Measurements from ENCODE around the gene ZNF462. TPM values are rescaled to one million over a fixed set of nuclear protein-coding genes. Genes with fewer than 3 reads are reported as not detected.

The ZNF462 gene
- polyA plus RNA-seq, 3 donors: 23.0 to 35.8 (median 35.3) TPM

- DNase-seq: no peak
Measured at GRCh38 chr9:106992186-106992585, 129.2 kb downstream of the ZNF462 start.

- no peak for DNase-seq
Measured at GRCh38 chr9:106993603-106994002, 130.6 kb downstream of the ZNF462 start.

- DNase-seq: no peak
Measured at GRCh38 chr9:106994463-106994862, 131.5 kb downstream of the ZNF462 start.

- DNase-seq: no peak
Measured at GRCh38 chr9:107000218-107000617, 137.3 kb downstream of the ZNF462 start.

GRCh38 chr9:107005201-107005600 is 142.2 kb downstream of the ZNF462 start:
- DNase-seq: no peak

GRCh38 chr9:107007402-107007801 is 144.4 kb downstream of the ZNF462 start:
- no peak for DNase-seq

- DNase-seq: no peak
Measured at GRCh38 chr9:107008011-107008410, 145.0 kb downstream of the ZNF462 start.

- DNase-seq: no peak
Measured at GRCh38 chr9:107008447-107008846, 145.5 kb downstream of the ZNF462 start.

- no peak for DNase-seq
Measured at GRCh38 chr9:107016383-107016782, 153.4 kb downstream of the ZNF462 start.

- DNase-seq: no peak
Measured at GRCh38 chr9:107018861-107019545, 156.0 kb downstream of the ZNF462 start.

- DNase-seq: peak; percentile 83
Measured at GRCh38 chr9:107020040-107020530, 157.1 kb downstream of the ZNF462 start.

- DNase-seq: no peak
Measured at GRCh38 chr9:107024193-107024592, 161.2 kb downstream of the ZNF462 start.

GRCh38 chr9:107025260-107026035 is 162.5 kb downstream of the ZNF462 start:
- DNase-seq: no peak

GRCh38 chr9:107029146-107029545 is 166.2 kb downstream of the ZNF462 start:
- no peak for DNase-seq

- no peak for DNase-seq
Measured at GRCh38 chr9:107033966-107034365, 171.0 kb downstream of the ZNF462 start.

GRCh38 chr9:107034831-107035230 is 171.9 kb downstream of the ZNF462 start:
- no peak for DNase-seq

GRCh38 chr9:107036367-107036766 is 173.4 kb downstream of the ZNF462 start:
- no peak for DNase-seq

- no peak for DNase-seq
Measured at GRCh38 chr9:107039542-107039941, 176.6 kb downstream of the ZNF462 start.

GRCh38 chr9:107042606-107043005 is 179.6 kb downstream of the ZNF462 start:
- no peak for DNase-seq

- no peak for DNase-seq
Measured at GRCh38 chr9:107043886-107044285, 180.9 kb downstream of the ZNF462 start.

- DNase-seq: no peak
Measured at GRCh38 chr9:107044872-107045271, 181.9 kb downstream of the ZNF462 start.

GRCh38 chr9:107046692-107047091 is 183.7 kb downstream of the ZNF462 start:
- no peak for DNase-seq
